Neuronal stem cell (in vitro differentiated cells): Measurements from ENCODE around the gene MACROD2.

Source experiments
- DNase-seq: peaks from one replicate; pipeline ENCODE4 v3.0.0-alpha.2; 2013; ENCODE audit warnings: low spot score
- H2AFZ ChIP-seq: one replicate; pipeline ENCODE4 v1.6.1; 2013; ENCODE audit warnings: mild to moderate bottlenecking, low read length, inconsistent platforms
- H2AK5ac ChIP-seq: 2 replicates; pipeline ENCODE4 v1.6.1; 2013; ENCODE audit warnings: low read depth, mild to moderate bottlenecking, inconsistent platforms, low read length, moderate library complexity, mixed read lengths
- H2BK120ac ChIP-seq: 2 replicates; pipeline ENCODE4 v1.6.1; 2013; ENCODE audit warnings: low read depth, mild to moderate bottlenecking, inconsistent platforms, low read length, moderate library complexity, mixed read lengths
- H2BK12ac ChIP-seq: one replicate; pipeline ENCODE4 v1.6.1; 2013; ENCODE audit warnings: low read length, inconsistent platforms
- H2BK15ac ChIP-seq: 2 replicates; pipeline ENCODE4 v1.6.1; 2013; ENCODE audit warnings: mild to moderate bottlenecking, low read length, inconsistent platforms, mixed read lengths
- H2BK5ac ChIP-seq: one replicate; pipeline ENCODE4 v1.6.1; 2013; ENCODE audit warnings: inconsistent platforms, mild to moderate bottlenecking, low read length, moderate library complexity
- H3K14ac ChIP-seq: one replicate; pipeline ENCODE4 v1.6.1; 2013; ENCODE audit warnings: low read length, inconsistent platforms
- H3K18ac ChIP-seq: 2 replicates; pipeline ENCODE4 v1.6.1; 2013; ENCODE audit warnings: low read length, inconsistent platforms
- H3K23ac ChIP-seq: 2 replicates; pipeline ENCODE4 v1.6.1; 2013; ENCODE audit warnings: low read depth, mild to moderate bottlenecking, mixed read lengths, low read length, inconsistent platforms; ENCODE audit not compliant: poor library complexity
- H3K27ac ChIP-seq: replicated peaks from 3 replicates; pipeline ENCODE4 v1.5.1; 2013; ENCODE audit warnings: low read length, inconsistent platforms
- H3K27me3 ChIP-seq, 3 experiments: 2 replicates each; pipeline ENCODE4 v1.6.1; 2013; ENCODE audit warnings: low read length in 3 of 3, mild to moderate bottlenecking in 2 of 3, inconsistent platforms in 1 of 3, low read depth in 1 of 3, mixed read lengths in 1 of 3, moderate library complexity in 1 of 3; ENCODE audit not compliant: control insufficient read depth in 3 of 3, insufficient read depth in 3 of 3
- H3K36me3 ChIP-seq, 2 donors: replicated peaks in 1 of 2; 2 replicates each; pipeline ENCODE4 v1.6.1; 2013; ENCODE audit warnings: low read length in 2 of 2; ENCODE audit not compliant: control insufficient read depth in 2 of 2, insufficient read depth in 2 of 2
- H3K4ac ChIP-seq: 2 replicates; pipeline ENCODE4 v1.6.1; 2013; ENCODE audit warnings: inconsistent platforms, mild to moderate bottlenecking, low read length, moderate library complexity
- H3K4me1 ChIP-seq, 2 donors: 1 replicate in 1 of 2; 2 replicates in 1 of 2; pipeline ENCODE4 v1.6.1; 2013; ENCODE audit warnings: low read length in 2 of 2, low read depth in 1 of 2; ENCODE audit not compliant: control insufficient read depth in 2 of 2, insufficient read depth in 1 of 2
- H3K4me2 ChIP-seq: one replicate; pipeline ENCODE4 v1.6.1; 2013; ENCODE audit warnings: mild to moderate bottlenecking, low read length, inconsistent platforms; ENCODE audit not compliant: insufficient read depth, poor library complexity, severe bottlenecking
- H3K4me3 ChIP-seq, 2 donors: 2 replicates each; pipeline ENCODE4 v1.5.1; 2013; ENCODE audit warnings: low read length in 2 of 2, mild to moderate bottlenecking in 2 of 2, inconsistent platforms in 1 of 2, moderate library complexity in 1 of 2
- H3K79me1 ChIP-seq: one replicate; pipeline ENCODE4 v1.6.1; 2013; ENCODE audit warnings: low read depth, mild to moderate bottlenecking, inconsistent platforms, low read length, moderate library complexity
- H3K9ac ChIP-seq: one replicate; pipeline ENCODE4 v1.6.1; 2013; ENCODE audit warnings: mild to moderate bottlenecking, low read depth, low read length, inconsistent platforms; ENCODE audit not compliant: poor library complexity
- H3K9me3 ChIP-seq, 2 donors: replicated peaks in 1 of 2; 2 replicates each; pipeline versions ENCODE3 to v1.6.1; 2013; ENCODE audit warnings: low read length in 2 of 2, mild to moderate bottlenecking in 2 of 2, inconsistent platforms in 1 of 2, low read depth in 1 of 2, mixed read lengths in 1 of 2, moderate library complexity in 1 of 2; ENCODE audit not compliant: control insufficient read depth in 2 of 2, insufficient read depth in 1 of 2
- H4K8ac ChIP-seq: one replicate; pipeline ENCODE4 v1.6.1; 2013; ENCODE audit warnings: low read depth, mild to moderate bottlenecking, inconsistent platforms, low read length, moderate library complexity
- H4K91ac ChIP-seq: one replicate; pipeline ENCODE4 v1.6.1; 2013; ENCODE audit warnings: low read length, low read depth, mild to moderate bottlenecking, inconsistent platforms; ENCODE audit not compliant: poor library complexity
- WGBS, 2 donors: extraction: QIAGEN DNeasy Blood & Tissue Kit; methylation state at CpG; one replicate each; pipeline ENCODE4 v1.1.7; 2013; ENCODE audit warnings: missing lambda C conversion rate in 2 of 2, mixed read lengths in 1 of 2; ENCODE audit not compliant: insufficient read length in 2 of 2, insufficient replicate concordance in 1 of 2; ENCODE audit errors: extremely low coverage in 2 of 2; 5-methylcytosine and 5-hydroxymethylcytosine counted together

Gene MACROD2

DNA sequence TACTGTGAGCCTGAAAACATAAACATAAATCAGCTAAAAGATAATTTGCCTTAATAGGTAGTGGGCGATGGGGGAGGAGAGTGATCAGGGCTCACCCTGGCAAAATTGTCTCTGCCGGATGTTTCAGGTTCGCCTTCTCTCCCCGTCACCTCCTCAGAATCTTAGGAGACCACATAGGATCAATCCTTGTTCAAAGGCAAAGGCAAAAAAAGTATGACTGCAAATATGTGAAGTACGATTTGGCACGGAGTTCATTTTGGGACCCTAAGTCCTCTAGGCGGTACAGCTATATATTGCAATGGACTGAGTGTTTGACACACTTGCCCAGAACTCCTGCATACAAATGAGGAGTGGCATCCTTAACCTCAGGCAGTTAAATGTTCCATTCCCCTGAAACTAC, 991.3 kb downstream of the MACROD2 start:
- no peak overlapping the region for H2BK120ac ChIP-seq
- no peak overlapping the region for H3K18ac ChIP-seq
- no peak overlapping the region for H2BK15ac ChIP-seq
- H3K36me3 ChIP-seq, result no peaks in the 10 kb centered on the region
- H4K8ac ChIP-seq, result no peak overlapping the region
- no peak overlapping the region for H2AK5ac ChIP-seq
- H3K4me2 ChIP-seq, result no peak overlapping the region
- peaks cover 0 to 4% of the 10 kb centered on the region in 2 donors for H3K4me1 ChIP-seq
- no peak overlapping the region for H3K9ac ChIP-seq
- no peak overlapping the region for H2BK5ac ChIP-seq
- H3K4ac ChIP-seq, result no peak overlapping the region
- no peak overlapping the region for H2BK12ac ChIP-seq
- no peak overlapping the region for H2AFZ ChIP-seq
- H4K91ac ChIP-seq, result no peak overlapping the region
- H3K23ac ChIP-seq, result no peak overlapping the region
- peaks cover 0 to 13% of the 10 kb centered on the region in 2 donors for H3K9me3 ChIP-seq
- H3K4me3 ChIP-seq, result no peak overlapping the region
- WGBS, 2 donors, result no CpG with 5 or more reads among the region's 7 CpGs
- no peak for DNase-seq
- no peak overlapping the region for H3K14ac ChIP-seq
- no peaks in the 10 kb centered on the region for H3K27me3 ChIP-seq
- H3K79me1 ChIP-seq, result no peaks in the 10 kb centered on the region
- H3K27ac ChIP-seq, result no peak overlapping the region

DNA sequence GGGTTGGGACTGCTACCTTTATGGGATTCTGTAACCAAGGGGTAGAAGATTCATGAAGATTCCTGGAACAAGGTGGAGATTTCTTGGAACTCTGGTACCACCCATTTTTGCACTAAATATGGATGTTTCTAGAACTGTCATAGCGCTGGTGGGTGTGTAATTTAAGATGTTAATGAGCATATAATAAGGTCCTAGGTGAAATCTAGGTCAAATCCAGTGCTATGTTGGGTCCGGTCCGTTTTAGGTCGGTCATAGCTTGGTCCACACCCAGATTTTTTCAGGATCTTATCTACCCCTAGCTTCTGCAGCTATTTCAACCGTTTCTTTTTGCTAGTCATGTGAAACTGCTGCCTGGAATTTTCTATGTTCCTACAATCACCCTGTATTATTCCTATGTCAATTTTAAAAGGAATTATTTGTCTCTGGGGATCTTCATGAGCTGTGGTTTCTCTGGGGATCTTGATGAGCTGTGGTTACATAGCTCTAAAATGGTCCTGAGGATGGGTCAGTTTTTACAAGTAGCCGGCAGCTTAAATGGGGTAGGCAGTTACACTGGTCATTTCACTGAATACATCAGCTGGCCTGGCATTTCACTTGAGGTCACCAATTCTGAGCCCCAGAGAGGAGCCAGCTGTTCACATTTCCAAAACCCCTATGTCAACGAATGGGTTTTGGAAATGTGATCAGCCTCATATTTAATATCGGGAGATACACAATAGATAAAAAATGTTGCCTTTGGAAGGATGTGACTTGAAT, 994.4 kb downstream of the MACROD2 start:
- Histone ChIP-seq H4K8ac (no peak overlapping the region), H2BK12ac (no peak overlapping the region), H3K9me3 (no peaks in the 10 kb centered on the region), H3K23ac (no peak overlapping the region), H3K27me3 (no peaks in the 10 kb centered on the region), H3K9ac (no peak overlapping the region), H2BK15ac (no peak overlapping the region), H2BK120ac (no peak overlapping the region), H3K36me3 (no peaks in the 10 kb centered on the region), H3K27ac (no peak overlapping the region), H2BK5ac (no peak overlapping the region), H3K4me2 (no peak overlapping the region), H4K91ac (no peak overlapping the region), H3K4ac (no peak overlapping the region), H2AK5ac (no peak overlapping the region), H3K4me3 (no peak overlapping the region), H3K18ac (no peak overlapping the region), H3K4me1 (peaks cover 0 to 4% of the 10 kb centered on the region in 2 donors), H3K14ac (no peak overlapping the region), H2AFZ (no peak overlapping the region), H3K79me1 (no peaks in the 10 kb centered on the region)
- no peak for DNase-seq
- no CpG with 5 or more reads among the region's 8 CpGs for WGBS, 2 donors

DNA sequence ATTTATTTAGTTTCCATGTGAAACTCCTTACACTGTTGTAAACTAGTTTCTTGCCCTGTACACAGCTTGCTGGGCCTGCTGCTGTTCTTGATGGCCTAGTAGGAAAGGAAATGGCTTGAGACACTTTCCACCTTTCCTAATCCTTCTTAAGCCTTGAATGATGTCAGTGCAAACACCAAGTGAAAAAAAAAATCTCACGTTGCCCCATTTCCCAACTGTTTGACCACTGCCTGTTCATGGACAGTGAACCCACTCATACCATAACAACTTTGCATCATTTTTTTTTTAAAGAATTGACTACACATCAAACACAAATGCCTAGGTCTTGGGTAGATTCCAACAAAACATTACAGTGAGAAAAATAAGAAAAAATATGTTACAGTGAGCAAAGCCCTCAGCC, 995.7 kb downstream of the MACROD2 start:
- H3K9me3 ChIP-seq, result no peaks in the 10 kb centered on the region
- H3K4me3 ChIP-seq, result no peak overlapping the region
- H2AK5ac ChIP-seq, result no peak overlapping the region
- H2BK15ac ChIP-seq, result no peak overlapping the region
- no peak overlapping the region for H3K14ac ChIP-seq
- no peak overlapping the region for H4K91ac ChIP-seq
- no peak overlapping the region for H3K23ac ChIP-seq
- no peak for DNase-seq
- H4K8ac ChIP-seq, result no peak overlapping the region
- no peaks in the 10 kb centered on the region for H3K27me3 ChIP-seq
- WGBS, 2 donors, result no CpG with 5 or more reads among the region's 1 CpG
- H3K4me1 ChIP-seq, result no peaks in the 10 kb centered on the region
- no peak overlapping the region for H2BK12ac ChIP-seq
- H2BK5ac ChIP-seq, result no peak overlapping the region
- H3K4ac ChIP-seq, result no peak overlapping the region
- H3K79me1 ChIP-seq, result no peaks in the 10 kb centered on the region
- no peak overlapping the region for H3K27ac ChIP-seq
- H3K36me3 ChIP-seq, result no peaks in the 10 kb centered on the region
- no peak overlapping the region for H3K18ac ChIP-seq
- H3K9ac ChIP-seq, result no peak overlapping the region
- H2AFZ ChIP-seq, result no peak overlapping the region
- no peak overlapping the region for H2BK120ac ChIP-seq
- no peak overlapping the region for H3K4me2 ChIP-seq

DNA sequence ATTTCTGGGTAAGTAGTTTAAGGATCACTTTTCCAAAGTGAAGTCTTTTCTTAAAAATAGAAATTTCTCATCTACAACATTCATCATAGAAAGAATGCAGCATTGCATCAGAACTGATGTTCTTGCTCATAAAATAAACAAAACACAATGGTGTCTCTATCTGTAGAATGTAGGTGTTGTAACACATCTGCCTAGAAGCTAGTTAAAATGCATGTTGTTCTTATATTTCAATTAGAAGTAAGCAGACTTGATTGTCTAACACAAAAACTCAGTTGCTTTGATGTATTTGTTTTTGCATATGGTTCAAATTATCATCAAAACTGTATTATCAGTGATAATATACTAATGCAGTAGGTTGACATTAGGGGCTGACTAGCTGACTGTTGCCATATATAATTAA, 996.8 kb downstream of the MACROD2 start:
- Histone ChIP-seq H4K91ac (no peak overlapping the region), H2AFZ (no peak overlapping the region), H2BK12ac (no peak overlapping the region), H2BK120ac (no peak overlapping the region), H2BK15ac (no peak overlapping the region), H3K36me3 (no peaks in the 10 kb centered on the region), H3K4ac (no peak overlapping the region), H3K23ac (no peak overlapping the region), H3K79me1 (no peaks in the 10 kb centered on the region), H2AK5ac (no peak overlapping the region), H3K9me3 (peaks cover 0 to 8% of the 10 kb centered on the region in 2 donors), H3K4me3 (no peak overlapping the region), H4K8ac (no peak overlapping the region), H3K27ac (no peak overlapping the region), H2BK5ac (no peak overlapping the region), H3K4me1 (no peaks in the 10 kb centered on the region), H3K18ac (no peak overlapping the region), H3K27me3 (no peaks in the 10 kb centered on the region), H3K4me2 (no peak overlapping the region), H3K14ac (no peak overlapping the region), H3K9ac (no peak overlapping the region)
- DNase-seq, result no peak
